Measurements from ENCODE around the gene EPC2.

The EPC2 gene

GRCh38 chr2:148720501-148721001 is 76.0 kb downstream of the EPC2 start:
- Histone ChIP-seq H3K4me3 (ENCODE audit: low read length) (no peak overlapping the region), H3K9me2 (replicated peaks; ENCODE audit: control insufficient read depth, low read length) (no peaks in the 10 kb centered on the region), H3K36me3 (ENCODE audit: control insufficient read depth, low read length) (peaks cover 24% of the 10 kb centered on the region), H3K4me2 (ENCODE audit: low read length) (no peak overlapping the region), H3K27ac (ENCODE audit: low read depth, low read length) (no peak overlapping the region), H3K27me3 (ENCODE audit: control insufficient read depth, low read length) (no peaks in the 10 kb centered on the region), H3F3A (ENCODE audit: control insufficient read depth, insufficient read depth) (no peaks in the 10 kb centered on the region), H3K79me2 (ENCODE audit: control insufficient read depth, low read length) (peaks cover 97% of the 10 kb centered on the region), H4K20me1 (ENCODE audit: control insufficient read depth, insufficient read depth, low read depth, low read length) (no peaks in the 10 kb centered on the region), H3K4me1 (ENCODE audit: control insufficient read depth, low read length) (peaks cover 18% of the 10 kb centered on the region), H3K9me3 (ENCODE audit: control insufficient read depth, insufficient read depth, low read length) (no peaks in the 10 kb centered on the region)
- TF ChIP-seq, protein P1, sequence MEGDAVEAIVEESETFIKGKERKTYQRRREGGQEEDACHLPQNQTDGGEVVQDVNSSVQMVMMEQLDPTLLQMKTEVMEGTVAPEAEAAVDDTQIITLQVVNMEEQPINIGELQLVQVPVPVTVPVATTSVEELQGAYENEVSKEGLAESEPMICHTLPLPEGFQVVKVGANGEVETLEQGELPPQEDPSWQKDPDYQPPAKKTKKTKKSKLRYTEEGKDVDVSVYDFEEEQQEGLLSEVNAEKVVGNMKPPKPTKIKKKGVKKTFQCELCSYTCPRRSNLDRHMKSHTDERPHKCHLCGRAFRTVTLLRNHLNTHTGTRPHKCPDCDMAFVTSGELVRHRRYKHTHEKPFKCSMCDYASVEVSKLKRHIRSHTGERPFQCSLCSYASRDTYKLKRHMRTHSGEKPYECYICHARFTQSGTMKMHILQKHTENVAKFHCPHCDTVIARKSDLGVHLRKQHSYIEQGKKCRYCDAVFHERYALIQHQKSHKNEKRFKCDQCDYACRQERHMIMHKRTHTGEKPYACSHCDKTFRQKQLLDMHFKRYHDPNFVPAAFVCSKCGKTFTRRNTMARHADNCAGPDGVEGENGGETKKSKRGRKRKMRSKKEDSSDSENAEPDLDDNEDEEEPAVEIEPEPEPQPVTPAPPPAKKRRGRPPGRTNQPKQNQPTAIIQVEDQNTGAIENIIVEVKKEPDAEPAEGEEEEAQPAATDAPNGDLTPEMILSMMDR (IDR thresholded peaks at IDR 0.05; ENCODE audit: low read depth, low read length, poor library complexity, severe bottlenecking) = no peak
- TF ChIP-seq EZH2phosphoT487 (IDR thresholded peaks at IDR 0.05; ENCODE audit: borderline replicate concordance, low read length) = no peak

- Histone ChIP-seq H3K27me3 (ENCODE audit: control insufficient read depth, low read length) (no peaks in the 10 kb centered on the region), H3F3A (ENCODE audit: control insufficient read depth, insufficient read depth) (no peaks in the 10 kb centered on the region), H3K4me3 (ENCODE audit: low read length) (no peak overlapping the region), H3K4me2 (ENCODE audit: low read length) (no peak overlapping the region), H3K4me1 (ENCODE audit: control insufficient read depth, low read length) (peaks cover 8% of the 10 kb centered on the region), H3K9me3 (ENCODE audit: control insufficient read depth, insufficient read depth, low read length) (no peaks in the 10 kb centered on the region), H3K79me2 (ENCODE audit: control insufficient read depth, low read length) (peaks cover 96% of the 10 kb centered on the region), H3K36me3 (ENCODE audit: control insufficient read depth, low read length) (peaks cover 30% of the 10 kb centered on the region), H4K20me1 (ENCODE audit: control insufficient read depth, insufficient read depth, low read depth, low read length) (no peaks in the 10 kb centered on the region), H3K9me2 (replicated peaks; ENCODE audit: control insufficient read depth, low read length) (no peaks in the 10 kb centered on the region), H3K27ac (ENCODE audit: low read depth, low read length) (no peak overlapping the region)
- no peak for TF ChIP-seq EZH2phosphoT487 (IDR thresholded peaks at IDR 0.05; ENCODE audit: borderline replicate concordance, low read length)
- TF ChIP-seq, protein P1 (IDR thresholded peaks at IDR 0.05; ENCODE audit: low read depth, low read length, poor library complexity, severe bottlenecking) = no peak
Observed at GRCh38 chr2:148721520-148721931, 77.0 kb downstream of the EPC2 start.

GRCh38 chr2:148721991-148722777 is 77.6 kb downstream of the EPC2 start:
- Histone ChIP-seq H3K4me2 (ENCODE audit: low read length) (no peak overlapping the region), H3K27ac (ENCODE audit: low read depth, low read length) (no peak overlapping the region), H4K20me1 (ENCODE audit: control insufficient read depth, insufficient read depth, low read depth, low read length) (no peaks in the 10 kb centered on the region), H3K4me3 (ENCODE audit: low read length) (no peak overlapping the region), H3K9me2 (replicated peaks; ENCODE audit: control insufficient read depth, low read length) (no peaks in the 10 kb centered on the region), H3K4me1 (ENCODE audit: control insufficient read depth, low read length) (peaks cover 5% of the 10 kb centered on the region; the same call in 1 of the 2 replicates), H3K79me2 (ENCODE audit: control insufficient read depth, low read length) (peaks cover 96% of the 10 kb centered on the region), H3K27me3 (ENCODE audit: control insufficient read depth, low read length) (no peaks in the 10 kb centered on the region), H3K36me3 (ENCODE audit: control insufficient read depth, low read length) (peaks cover 34% of the 10 kb centered on the region), H3K9me3 (ENCODE audit: control insufficient read depth, insufficient read depth, low read length) (peaks cover 5% of the 10 kb centered on the region; the same call in 1 of the 2 replicates), H3F3A (ENCODE audit: control insufficient read depth, insufficient read depth) (no peaks in the 10 kb centered on the region)
- TF ChIP-seq, protein P1 (IDR thresholded peaks at IDR 0.05; ENCODE audit: low read depth, low read length, poor library complexity, severe bottlenecking) = no peak
- TF ChIP-seq EZH2phosphoT487 (IDR thresholded peaks at IDR 0.05; ENCODE audit: borderline replicate concordance, low read length) = no peak
